ENCODE results near the gene ARID5B.

Gene ARID5B

DNA sequence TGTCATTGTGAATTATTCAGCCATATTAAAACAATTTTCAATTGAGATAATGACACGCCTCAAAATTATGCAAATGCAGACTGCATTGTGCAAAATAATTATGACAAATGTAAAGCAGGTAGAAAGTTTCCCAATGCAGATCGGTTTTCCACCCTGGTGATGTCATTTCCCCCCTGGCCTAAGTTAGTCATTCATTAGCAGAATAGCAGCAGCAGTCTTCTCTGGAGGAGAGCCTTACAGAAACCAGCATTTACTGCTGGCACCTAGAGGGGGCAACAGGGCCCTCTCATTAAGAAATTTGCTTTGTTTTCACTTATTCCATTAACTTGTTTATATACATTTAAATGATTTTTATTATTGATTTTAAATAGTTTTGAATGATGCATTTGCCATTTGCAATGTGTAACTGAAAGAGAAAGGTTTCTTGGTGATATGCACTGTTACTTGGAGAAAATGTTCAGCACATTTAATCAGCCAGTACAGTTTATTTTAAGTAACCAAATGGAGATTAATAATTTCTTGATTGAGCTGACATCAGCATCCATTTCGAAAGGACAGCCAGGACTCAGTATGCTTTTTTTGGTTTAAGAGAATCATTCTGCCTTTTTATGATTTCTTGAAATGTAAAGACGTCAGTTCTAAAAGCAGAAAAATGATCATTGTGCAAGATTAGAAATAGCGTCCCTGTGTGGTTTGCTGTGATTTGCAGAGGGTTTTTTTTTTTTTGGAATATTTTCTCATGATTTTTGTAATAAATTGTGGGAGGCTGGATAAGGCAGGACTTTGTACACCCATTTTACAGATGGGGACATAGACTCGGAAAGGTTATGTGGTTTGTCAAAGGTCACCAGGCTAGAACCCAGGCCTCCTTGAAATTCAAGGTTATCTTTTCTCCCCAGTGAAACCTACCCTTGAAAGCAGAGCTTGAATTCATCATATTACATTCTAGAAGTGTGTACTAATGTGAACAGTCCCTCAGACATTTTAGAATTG is 3.5 kb downstream of the ARID5B start:
- in situ Hi-C loops (cut with HindIII; ENCODE audit: low sequenced_read_pairs): no loop called here

DNA sequence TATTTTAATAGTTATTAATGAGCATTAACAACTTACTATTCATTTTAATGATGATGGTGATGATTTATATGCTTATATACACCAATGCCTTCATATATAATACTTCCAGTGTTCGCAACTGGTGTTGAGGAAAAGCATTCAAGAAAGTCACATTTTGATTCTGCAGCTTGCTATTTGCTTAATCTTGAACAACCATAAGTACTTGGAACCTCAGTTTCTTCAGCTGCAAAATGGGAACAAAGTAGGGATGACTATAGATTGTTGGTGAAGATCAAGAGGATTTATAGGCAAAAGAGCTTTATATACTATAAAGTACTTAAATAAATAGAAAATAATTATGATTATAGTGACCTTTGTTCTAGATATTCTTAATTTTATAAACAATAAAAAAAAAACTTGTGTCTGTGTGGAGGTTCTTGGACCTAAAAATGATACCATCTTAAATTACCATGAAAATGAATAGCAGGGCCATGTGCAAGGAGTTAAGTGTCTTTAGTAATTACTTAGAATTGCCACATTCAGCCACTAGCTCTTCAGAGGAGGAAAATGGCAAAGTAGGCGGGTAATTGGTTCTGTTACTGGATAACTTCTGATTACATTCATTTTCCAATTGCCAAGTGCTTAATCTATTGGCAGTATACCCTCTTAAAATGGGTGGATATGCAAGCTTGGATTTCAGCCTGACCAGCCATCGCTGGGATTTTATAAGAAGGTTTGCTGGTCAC is 4.5 kb downstream of the ARID5B start:
- in situ Hi-C loops (cut with HindIII; ENCODE audit: low sequenced_read_pairs): no loop called here

DNA sequence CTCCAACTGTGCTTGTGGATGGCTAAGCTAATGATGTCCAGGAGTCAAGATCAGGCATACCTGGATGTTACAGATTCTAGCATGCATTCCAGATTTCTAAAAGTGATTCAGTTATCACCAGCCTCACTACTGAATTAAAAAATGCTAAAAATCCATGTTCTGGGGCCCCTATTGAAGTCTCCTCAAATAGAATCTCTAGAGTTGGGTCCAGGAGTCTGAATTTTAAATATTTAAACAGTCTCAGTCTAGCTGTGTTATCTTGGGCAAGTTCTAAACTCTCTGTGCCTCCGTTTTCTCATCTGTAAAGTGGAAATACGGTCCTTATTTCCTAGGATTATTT is 5.0 kb downstream of the ARID5B start:
- in situ Hi-C loops (cut with HindIII; ENCODE audit: low sequenced_read_pairs): no loop called here

DNA sequence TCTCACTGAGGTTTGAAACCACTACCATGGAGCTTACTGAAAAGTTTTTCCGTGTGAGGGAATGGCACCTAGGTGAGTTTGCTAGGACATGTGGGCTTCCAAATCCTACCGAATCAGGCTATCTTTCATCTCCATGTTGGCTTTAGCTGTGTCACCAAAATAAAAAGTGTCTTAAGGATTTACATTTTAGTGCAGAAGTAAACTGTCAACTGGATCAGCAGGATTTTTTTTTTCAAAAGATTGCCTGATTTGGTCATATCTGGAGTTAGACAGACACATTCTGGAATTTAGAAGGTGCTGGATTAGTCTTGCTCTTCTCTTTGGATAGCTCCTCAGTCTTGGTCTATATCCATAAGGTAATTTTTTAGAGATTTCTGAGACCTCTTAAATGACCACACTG is 5.5 kb downstream of the ARID5B start:
- in situ Hi-C loops (cut with HindIII; ENCODE audit: low sequenced_read_pairs): no loop called here

DNA sequence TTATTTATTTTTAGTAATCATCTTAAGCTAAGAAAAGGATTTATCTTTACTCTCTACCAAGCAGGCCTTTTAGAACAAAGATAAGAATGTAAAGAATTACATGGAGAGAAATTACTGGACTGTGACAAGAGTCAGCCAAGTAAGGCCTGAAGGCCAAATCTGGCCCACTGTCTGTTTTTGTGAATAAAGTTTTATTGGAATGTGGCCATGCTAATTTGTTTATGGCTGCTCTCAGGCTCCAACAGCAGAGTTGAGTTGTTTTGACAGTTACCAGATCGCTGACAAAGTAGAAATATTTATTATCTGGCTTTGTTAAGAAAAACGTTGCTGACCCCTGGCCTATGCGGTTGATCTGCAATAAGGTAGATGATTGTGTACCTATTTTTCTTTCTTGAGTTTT is 6.1 kb downstream of the ARID5B start:
- in situ Hi-C loops (cut with HindIII; ENCODE audit: low sequenced_read_pairs): no loop called here

DNA sequence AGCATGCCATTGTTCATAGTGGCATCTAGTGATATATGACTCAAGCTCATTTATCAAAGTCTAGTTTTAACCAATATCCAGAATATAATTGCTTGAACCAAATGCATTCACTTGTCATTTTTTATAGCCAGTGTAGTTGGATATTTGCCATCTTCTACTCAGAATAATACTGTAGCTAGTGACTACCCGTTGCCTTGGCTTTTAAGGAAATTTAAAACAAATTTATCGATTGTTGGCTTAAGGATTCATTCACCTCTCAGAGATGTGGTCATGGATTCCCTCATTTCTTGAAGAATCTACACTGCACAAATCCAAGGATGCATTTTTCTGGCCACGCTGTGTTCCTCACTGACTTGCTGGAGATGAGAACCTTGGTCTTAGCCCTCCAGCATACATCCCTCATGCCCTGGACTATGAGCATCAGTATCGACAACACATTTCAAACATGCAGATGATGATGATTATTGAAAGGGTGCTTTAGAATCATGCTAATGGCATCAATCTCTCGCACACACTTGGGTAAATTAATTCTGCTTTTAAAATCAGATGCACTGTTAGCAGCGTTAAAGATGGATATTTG is 8.8 kb downstream of the ARID5B start:
- in situ Hi-C loops (cut with HindIII; ENCODE audit: low sequenced_read_pairs): no loop called here

DNA sequence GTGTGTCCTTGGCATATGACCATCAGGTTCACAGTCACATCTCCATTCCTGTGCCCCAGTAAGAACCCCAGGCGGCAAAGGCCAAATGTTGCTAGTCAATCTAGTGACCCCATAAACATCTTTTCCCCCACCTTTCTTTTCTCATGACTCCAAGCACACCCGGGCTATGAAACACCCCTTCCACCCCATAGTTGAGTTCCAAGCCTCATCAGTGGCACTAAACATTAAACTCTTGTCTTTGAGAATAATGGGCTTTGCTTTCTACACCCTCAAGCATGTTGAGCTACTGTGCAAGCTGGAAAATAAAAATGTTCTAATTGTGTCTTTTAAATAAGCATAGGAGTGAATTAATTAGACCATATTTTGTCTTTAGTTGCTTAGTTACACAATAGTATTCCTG is 9.4 kb downstream of the ARID5B start:
- in situ Hi-C loops (cut with HindIII; ENCODE audit: low sequenced_read_pairs): no loop called here

DNA sequence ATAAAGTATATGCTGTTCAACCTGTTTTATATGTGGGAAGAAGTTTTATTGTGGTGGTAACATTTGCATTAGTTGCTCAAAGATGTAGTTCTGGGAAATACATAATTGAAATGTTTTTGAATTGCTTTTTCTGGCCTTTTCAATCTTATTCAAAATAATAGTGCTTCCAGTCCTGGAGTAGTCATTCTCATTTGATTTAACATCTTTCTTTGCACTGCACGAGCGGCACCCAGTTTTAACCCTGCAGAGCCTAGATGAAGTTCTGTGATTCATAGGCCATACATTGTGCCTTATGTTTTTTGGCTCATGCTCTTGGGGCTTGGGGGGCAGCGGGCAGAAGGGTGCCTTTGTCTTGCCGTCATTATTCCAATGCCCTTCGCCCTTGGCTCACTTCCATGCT is 9.9 kb downstream of the ARID5B start:
- in situ Hi-C loops (cut with HindIII; ENCODE audit: low sequenced_read_pairs): no loop called here

DNA sequence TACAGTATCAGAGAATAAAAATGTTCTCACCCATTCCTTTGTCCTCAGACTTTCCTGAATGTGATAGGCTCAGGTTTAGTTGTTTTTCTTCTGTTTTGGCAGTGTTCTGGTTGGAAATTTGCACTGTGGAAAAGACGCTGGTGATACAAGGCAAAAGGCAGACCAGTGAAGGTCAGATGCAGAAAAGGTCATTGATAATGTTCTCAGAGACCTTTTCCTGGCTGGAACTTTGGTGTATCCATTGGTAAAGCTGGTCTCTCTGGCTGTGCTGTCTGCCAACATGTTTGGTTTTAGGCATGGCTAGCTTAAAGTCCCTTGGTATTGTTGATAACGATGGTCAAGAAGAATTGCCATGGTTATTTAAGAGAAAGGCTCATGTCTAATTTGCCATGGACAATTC is 11.5 kb downstream of the ARID5B start:
- in situ Hi-C loops (cut with HindIII; ENCODE audit: low sequenced_read_pairs): no loop called here

DNA sequence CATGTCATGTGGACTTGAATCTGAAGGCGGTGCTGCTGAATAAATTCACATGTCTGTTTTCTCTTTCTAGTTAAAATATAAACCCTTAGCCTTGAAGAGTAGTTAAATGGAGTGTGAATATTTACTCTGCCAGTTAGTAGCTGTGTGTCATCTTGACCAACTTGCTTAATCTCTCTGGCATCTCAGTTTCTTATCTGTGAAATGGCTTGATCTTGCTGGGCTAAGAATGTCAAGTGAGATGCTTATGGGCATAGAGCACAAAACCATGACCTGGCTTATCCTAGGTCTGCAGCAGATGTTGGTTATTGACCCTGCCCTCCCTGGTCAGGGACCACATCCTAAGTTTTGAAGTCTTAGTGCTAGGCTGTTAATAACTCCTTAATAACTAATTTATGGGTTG is 16.6 kb downstream of the ARID5B start:
- in situ Hi-C loops (cut with HindIII; ENCODE audit: low sequenced_read_pairs): no loop called here

DNA sequence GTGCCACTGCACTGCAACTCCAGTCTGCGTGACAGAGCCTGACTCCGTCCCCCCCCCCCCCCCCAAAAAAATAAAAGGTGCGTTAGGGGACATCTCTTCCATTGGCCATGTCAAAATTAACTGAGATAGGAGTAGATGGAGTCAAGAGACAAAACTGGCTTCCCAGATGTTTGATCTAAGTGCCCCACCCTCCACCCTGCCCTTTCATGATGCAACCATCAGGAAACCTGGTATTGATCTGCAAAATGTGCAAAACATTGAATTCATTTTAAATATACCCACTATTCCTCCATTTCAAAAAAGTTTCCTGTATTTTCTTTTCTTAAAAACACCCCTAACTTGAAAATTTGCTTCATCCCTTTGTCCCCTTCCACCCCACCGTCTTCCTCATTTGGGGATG is 17.5 kb downstream of the ARID5B start:
- in situ Hi-C loops (cut with HindIII; ENCODE audit: low sequenced_read_pairs): no loop called here

DNA sequence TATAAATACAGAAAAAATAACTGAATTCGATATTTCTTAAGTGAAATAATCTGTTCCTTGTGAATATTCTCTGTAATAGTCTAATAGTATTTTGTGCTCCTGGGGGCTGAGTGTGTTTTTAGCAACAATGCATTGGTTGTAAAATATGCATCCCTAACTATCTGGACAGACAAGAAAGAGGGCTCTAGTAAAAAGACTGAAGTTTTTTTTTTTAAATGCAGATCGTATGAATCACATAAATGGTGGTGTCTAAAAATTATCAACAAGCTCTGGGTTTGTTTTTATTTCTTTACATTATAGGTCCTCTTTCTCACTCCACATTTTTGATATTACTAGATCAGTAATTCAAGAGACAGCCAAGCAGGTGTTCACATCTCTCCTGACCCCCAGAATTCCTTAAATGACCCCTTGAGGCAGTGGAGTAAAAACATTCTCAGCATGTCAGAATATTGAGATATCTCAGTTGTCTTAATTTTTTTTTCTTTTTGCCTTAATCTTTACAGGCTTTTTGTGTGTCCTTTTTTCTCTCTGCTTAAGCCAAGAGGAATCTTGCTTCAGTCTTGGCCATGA is 18.2 kb downstream of the ARID5B start:
- in situ Hi-C loops (cut with HindIII; ENCODE audit: low sequenced_read_pairs): no loop called here

DNA sequence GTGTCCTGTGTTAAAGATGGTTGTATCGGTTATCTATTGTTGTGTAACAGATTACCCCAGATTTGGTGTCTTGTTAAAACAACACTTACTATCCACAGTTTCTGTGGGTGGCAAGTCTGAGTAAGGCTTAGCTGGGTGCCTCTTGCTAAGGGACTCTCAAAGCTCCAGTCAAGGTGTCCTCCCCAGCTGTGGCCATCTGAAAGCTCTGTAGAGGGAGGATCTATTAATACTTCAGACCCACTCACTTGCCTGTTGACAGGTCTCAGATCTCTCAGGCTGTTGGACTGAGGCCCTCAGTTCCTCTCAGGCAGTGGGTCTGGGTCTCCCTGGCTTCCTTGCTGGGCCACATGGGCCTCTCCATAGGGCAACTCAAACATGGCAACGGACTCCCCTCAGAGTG is 19.6 kb downstream of the ARID5B start:
- in situ Hi-C loops (cut with HindIII; ENCODE audit: low sequenced_read_pairs): no loop called here

DNA sequence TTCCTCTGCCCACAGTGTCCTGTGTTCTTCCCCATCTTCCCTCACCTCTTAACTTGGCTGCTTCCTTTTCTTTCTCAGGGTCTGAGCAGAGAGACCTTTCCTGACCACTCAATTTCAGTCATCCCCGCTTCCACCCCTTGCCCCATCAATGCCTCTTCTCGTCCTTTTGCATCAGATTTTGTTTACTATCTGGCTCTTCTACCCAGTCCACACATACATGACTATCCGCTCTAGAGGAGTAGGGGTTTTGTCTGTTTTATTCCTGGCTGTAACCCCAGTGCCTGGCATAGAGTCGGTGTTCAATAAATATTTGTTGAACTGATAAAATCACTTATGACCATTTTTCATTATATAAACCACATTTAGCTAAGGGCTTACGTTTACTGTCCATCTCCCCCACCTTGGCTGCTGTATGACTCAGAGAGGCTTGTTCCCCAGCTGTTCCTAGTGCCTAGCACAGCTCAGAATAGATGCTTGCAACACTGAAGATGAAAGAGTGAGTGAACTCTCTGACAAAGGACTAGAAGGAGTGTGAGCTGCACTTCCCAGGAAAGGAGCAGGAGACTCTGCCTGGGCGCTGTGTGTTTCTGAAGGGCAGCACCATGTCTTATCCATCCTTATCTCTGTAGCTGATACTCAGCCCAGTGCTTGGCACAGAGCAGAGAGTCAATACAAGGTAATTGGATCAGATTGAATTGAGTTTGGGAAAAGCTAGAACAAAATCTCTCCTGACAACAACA is 21.9 kb downstream of the ARID5B start:
- in situ Hi-C loops (cut with HindIII; ENCODE audit: low sequenced_read_pairs): no loop called here

DNA sequence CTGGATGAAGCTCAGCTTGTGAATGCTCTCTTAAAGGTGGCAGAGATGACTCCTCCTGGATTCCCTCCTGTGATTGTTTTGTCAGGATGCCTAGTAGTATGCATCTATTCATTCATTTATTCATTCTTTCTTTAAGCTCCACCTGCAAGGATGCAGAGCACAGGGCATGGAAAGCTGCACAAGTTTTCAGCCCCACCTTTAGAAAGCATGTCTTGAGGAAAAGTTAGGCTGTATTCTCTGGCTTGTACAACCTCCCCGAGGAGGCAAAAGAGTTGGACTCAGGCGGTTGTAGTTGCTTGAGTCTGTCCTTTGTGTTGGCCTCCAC is 22.4 kb downstream of the ARID5B start:
- in situ Hi-C loops (cut with HindIII; ENCODE audit: low sequenced_read_pairs): no loop called here

DNA sequence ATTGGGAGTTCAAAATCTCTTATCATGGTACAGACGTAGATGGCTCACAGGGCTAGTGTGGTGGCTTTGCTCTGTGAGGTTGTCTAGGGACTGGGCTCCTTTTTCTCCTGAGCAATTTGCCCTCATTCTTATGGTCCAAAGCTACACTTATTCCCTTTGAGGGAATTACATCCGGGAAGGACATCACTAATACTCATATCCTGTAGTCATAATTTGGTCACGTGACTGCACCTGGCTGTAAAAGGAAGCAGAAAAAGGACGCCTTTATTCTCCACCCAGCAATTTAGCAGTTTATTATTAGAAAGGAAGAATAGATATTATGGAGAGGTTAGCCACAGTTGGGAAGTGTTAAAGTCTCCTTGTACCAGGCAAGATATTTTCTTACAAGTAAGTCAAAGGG is 28.1 kb downstream of the ARID5B start:
- in situ Hi-C loops (cut with HindIII; ENCODE audit: low sequenced_read_pairs): no loop called here

DNA sequence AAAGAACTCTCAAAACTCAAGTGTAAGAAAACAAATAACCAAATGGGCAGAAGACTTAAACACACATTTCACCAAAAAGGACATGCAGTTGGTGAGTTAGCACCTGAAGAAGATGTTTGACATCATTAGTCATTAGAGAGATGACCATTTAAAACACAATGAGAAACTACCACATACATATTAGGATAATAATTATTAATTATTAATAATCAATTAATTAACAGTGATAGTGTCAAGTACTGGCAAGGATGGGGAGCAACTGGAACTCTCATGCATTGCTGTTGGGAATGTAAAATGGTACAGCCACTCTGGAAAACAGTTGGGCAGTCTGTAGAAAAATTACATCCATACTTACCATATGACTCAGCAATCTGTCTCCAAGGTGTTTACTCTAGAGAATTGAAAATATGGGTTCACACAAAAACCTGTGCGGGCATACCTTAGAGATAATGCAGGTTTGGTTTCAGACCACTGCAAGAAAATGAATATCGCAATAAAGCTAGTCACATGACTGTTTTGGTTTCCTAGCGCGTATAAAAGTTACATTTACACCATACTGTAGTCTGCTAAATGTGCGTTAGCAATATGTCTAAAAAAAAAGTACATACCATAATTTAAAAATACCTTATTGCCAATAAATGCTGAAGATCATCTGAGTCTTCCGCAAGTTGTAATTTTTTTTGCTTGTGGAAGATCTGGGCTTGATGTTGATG is 30.3 kb downstream of the ARID5B start:
- in situ Hi-C loops (cut with HindIII; ENCODE audit: low sequenced_read_pairs): no loop called here

DNA sequence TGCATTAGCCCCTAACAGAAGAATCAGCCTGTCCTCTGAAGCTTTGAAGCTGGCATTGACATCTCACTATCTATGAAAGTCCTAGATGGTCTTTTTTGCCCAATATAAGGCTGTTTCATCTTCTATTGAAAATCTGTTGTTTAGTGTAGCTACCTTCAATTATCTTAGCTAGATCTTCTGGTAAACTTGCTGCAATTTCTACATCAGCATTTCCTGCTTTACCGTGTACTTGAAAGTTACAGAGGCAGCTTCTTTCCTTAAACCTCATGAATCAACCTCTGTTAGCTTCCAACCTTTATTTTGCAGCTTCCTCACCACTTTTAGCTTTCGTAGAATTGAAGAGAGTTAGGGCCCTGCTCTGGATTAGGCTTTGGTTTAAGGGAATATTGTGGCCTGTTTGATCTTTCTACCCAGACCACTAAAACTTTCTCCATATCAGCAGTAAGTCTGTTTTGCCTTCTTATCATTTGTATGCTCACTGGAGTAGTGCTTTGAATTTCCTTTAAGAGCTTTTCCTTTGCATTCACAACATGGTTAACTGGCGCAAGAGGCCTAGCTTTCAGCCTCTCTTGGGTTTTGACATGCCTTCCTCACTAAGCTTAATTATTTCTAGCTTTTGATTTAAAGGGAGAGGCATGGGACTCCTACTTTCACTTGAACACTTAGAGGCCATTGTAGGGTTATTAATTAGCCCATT is 32.5 kb downstream of the ARID5B start:
- in situ Hi-C loops (cut with HindIII; ENCODE audit: low sequenced_read_pairs): no loop called here

DNA sequence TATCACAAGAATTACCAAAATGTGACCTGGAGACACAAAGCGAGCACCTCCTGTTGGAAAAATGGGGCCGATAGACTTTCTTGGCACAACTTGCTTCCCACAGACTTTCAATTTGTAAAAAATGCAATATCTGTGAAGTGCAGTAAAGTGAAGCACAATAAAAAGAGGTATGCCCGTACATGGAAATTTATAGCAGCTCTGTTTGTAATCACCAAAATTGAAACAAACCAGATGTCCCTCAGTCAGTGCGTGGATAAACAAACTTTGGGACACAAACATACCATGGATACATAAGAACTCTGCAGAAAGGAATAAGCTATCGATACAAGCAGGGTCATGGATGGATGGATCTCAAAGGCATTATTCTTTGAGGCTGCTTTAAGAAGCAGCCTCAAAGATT is 33.6 kb downstream of the ARID5B start:
- in situ Hi-C loops (cut with HindIII; ENCODE audit: low sequenced_read_pairs): no loop called here

DNA sequence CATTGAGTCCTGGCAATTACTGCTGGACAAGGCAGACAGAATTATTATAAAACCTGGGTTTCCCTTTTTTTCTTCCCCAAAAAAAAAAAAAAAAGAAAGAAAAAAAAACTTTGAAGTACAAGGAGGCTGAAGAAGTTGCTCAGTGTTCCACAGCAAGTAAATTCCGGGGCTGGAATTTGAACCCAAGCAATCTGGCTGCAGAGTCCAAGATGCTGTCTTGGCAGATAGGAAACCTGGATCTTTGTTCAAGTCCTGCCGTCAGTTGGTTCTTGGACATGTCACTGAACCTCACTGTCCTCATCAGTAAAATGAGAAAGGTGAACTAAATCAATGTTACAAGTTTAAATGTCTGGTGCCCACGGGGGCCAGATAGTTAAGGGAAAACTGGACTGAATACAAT is 35.3 kb downstream of the ARID5B start:
- in situ Hi-C loops (cut with HindIII; ENCODE audit: low sequenced_read_pairs): no loop called here
